ENCODE data around the gene RHEB. TPM values are rescaled to one million over a fixed set of nuclear protein-coding genes. Genes with fewer than 3 reads are reported as not detected.

RHEB gene
- total RNA-seq, 2 donors from 2014 or later: 66.8 to 67.6 TPM

GRCh38 chr7:151420144-151420543 lies 99.6 kb downstream of the RHEB start:
- DNase-seq: no peak
- H3K9ac ChIP-seq (ENCODE audit: low read depth in 2 of 2, low read length in 2 of 2): no peak overlapping the region
- no peak overlapping the region for H3K27ac ChIP-seq
- no peaks in the 10 kb centered on the region for H3K9me3 ChIP-seq
- TF ChIP-seq CTCF (IDR thresholded peaks at IDR 0.05): no peak
- no peaks in the 10 kb centered on the region for H3K4me1 ChIP-seq
- H3K36me3 ChIP-seq: no peaks in the 10 kb centered on the region
- H3K4me3 ChIP-seq: no peak overlapping the region
- intact Hi-C loops (cut with DNase I): no loop called here
- H3K27me3 ChIP-seq: no peaks in the 10 kb centered on the region

DNA sequence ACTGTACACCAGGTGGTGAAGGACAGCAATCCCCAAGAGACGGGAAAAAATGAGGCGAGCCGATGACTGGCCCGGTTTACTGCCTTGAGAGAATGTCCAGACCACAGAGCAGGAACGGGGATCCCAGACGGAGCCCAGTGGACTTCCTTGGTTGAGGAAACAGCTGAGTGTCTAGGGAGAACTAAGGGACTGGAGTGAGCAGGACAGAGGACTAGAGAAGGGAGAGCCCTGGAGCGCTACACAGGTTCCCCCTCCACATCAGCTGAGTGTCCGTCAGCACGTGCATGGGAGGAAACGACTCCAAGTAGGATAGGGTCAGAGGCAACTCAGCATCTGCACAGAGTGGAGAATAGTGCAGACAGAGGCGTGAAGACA lies 102.8 kb downstream of the RHEB start:
- Histone ChIP-seq H3K36me3 (no peaks in the 10 kb centered on the region), H3K9me3 (no peaks in the 10 kb centered on the region), H3K27me3 (no peaks in the 10 kb centered on the region), H3K4me3 (no peak overlapping the region), H3K4me1 (no peaks in the 10 kb centered on the region), H3K9ac (ENCODE audit: low read depth in 2 of 2, low read length in 2 of 2) (no peak overlapping the region), H3K27ac (no peak overlapping the region)
- TF ChIP-seq CTCF (IDR thresholded peaks at IDR 0.05): no peak
- intact Hi-C loops (cut with DNase I): no loop called here
- DNase-seq: no peak

DNA sequence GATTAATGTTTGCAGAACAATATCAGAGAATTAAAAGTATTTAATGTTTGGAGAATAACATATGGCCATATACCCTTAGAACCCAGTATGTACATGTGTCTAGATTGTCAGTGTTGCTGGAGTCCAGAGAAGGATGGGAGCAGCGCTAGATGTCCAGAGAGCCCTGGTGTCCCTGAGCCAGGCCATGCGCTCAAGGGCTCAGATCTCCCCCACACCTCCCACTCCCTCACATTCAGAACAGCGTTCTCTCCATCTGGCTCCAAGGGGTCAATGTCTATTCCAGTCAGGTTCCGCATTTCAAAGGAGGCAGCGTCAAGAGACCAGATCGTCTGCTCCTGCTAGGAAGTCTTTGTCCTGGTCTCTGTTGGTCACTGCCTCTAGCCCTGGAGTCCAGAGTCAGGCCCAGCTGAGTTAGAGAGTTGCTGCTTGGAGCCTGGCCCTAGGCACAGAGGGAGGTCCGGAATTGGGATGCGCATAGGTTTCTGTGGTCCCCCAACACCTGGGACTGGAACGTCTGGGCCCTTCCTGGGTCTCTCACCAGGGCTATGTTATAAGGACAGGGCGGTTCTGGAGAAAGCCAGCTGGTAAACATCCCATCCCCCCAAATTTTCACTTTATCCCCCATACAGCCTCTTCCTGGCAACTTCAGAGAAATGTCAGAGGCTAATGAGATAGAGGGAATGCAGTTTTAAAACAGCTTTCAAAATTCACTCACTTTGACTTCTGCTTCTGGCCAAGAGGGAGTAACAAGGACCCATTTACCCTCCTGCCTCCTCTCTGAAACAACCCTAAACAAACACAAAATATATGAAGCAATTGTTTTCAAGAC lies 103.4 kb downstream of the RHEB start:
- Histone ChIP-seq H3K36me3 (no peaks in the 10 kb centered on the region), H3K4me1 (no peaks in the 10 kb centered on the region)
- intact Hi-C loops (cut with DNase I): no loop called here

More for the DNA sequence above, 103.4 kb downstream of the RHEB start:
- DNase-seq: no peak
- no peak overlapping the region for H3K27ac ChIP-seq
- H3K9me3 ChIP-seq: no peaks in the 10 kb centered on the region
- TF ChIP-seq CTCF (IDR thresholded peaks at IDR 0.05): no peak
- H3K4me3 ChIP-seq: no peak overlapping the region
- no peak overlapping the region for H3K9ac ChIP-seq (ENCODE audit: low read depth in 2 of 2, low read length in 2 of 2)
- H3K27me3 ChIP-seq: no peaks in the 10 kb centered on the region

Small RNA genes within 50 kb of the gene (microRNA-seq; reads per million reads assigned to microRNA genes)
- not detected for gene MIR3907

Other genes with a start within 250 kb of the RHEB start
- 10 to 100 TPM; 42.3 to 55.2 TPM for gene NUB1, start 178.1 kb downstream of the RHEB start, total RNA-seq
- 1 to 10 TPM in 1 of 2 donors, not detected in 1; 1.2 TPM for gene WDR86, start 109.9 kb downstream of the RHEB start, total RNA-seq
- gene CRYGN, start 79.8 kb downstream of the RHEB start, total RNA-seq: not detected